ENCODE results near the gene RALBP1.

Gene RALBP1

GRCh38 chr18:9552191-9552590, 76.9 kb downstream of the RALBP1 start:
- no peak for TF ChIP-seq CTCF (IDR thresholded peaks at IDR 0.05; ENCODE audit: borderline replicate concordance, control extremely low read depth, extremely low read depth, insufficient read depth, missing control alignments)
- DNase-seq (ENCODE audit: low spot score): no peak
- in situ Hi-C loops (cut with MboI; ENCODE audit: low sequenced_read_pairs, unreplicated experiment): no loop called here

DNA sequence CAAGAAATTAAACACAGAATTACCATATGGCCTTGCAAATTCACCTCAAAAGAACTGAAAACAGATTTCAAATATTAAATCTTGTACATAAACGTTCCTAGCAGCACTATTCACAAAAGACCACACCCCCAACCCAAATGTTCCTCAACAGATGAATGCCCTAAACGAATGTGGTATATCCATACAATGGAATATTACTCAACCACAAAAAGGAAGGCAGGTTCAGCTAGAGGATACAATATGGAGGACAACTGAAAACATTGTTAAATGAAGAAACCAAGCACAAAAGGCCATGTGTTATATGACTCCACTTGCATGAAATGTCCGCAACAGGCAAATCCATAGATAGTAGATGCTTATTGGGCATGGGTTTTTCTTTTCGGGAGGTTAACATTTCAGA, 77.3 kb downstream of the RALBP1 start:
- no peak for DNase-seq (ENCODE audit: low spot score)
- no peak for TF ChIP-seq CTCF (IDR thresholded peaks at IDR 0.05; ENCODE audit: borderline replicate concordance, control extremely low read depth, extremely low read depth, insufficient read depth, missing control alignments)
- in situ Hi-C loops (cut with MboI; ENCODE audit: low sequenced_read_pairs, unreplicated experiment): no loop called here

DNA sequence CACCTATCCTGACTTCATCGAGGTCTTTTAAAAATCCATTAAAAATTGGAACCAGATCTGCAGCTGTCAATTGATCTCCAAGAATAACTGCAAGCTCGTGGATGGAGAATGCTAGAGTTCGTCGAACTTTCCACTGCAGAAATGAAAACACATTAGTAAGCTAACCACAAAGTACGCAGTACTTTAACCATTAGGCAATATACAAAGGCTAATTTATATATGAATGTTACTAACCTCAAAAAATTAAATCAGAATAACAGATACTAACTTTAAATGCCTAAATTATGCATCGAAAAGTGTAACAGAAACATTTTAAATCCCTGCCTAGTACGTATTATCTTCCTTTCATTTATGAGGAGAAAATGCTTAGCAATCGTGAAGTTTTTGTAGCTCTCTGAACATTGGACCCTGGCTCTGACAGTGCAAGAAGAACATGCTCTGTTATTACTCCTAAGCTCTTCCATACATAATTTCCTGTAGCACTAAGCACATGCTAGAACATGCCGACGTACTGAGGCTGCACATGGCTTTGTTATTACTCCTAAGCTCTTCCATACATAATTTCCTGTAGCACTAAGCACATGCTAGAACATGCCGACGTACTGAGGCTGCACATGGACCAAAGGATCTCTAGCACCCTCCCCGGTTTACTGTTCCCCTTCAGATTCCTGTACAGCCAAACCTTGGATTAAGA, 82.1 kb downstream of the RALBP1 start:
- TF ChIP-seq CTCF (IDR thresholded peaks at IDR 0.05; ENCODE audit: borderline replicate concordance, control extremely low read depth, extremely low read depth, insufficient read depth, missing control alignments): no peak
- in situ Hi-C loops (cut with MboI; ENCODE audit: low sequenced_read_pairs, unreplicated experiment): no loop called here
- DNase-seq (ENCODE audit: low spot score): no peak

GRCh38 chr18:9558387-9559064, 83.2 kb downstream of the RALBP1 start:
- no peak for DNase-seq (ENCODE audit: low spot score)
- no peak for TF ChIP-seq CTCF (IDR thresholded peaks at IDR 0.05; ENCODE audit: borderline replicate concordance, control extremely low read depth, extremely low read depth, insufficient read depth, missing control alignments)
- in situ Hi-C loops (cut with MboI; ENCODE audit: low sequenced_read_pairs, unreplicated experiment): no loop called here

DNA sequence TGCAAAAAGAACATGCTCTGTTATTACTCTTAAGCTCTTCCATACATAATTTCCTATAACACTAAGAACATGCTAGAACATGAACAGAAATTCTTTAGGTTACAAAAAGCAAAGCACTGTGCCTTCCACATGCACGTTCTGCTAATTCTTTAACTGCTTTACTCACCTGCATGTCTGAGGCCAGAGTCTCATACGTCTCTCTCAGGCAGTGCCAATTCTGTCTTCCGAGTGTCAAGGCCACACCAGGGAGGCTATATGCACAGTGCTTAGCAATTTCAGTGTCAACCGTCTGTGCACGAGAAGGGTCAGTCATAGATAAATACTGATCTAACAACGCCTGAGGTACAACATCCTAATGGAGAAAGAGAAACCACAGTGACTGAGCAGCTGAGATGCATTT, 83.9 kb downstream of the RALBP1 start:
- in situ Hi-C loops (cut with MboI; ENCODE audit: low sequenced_read_pairs, unreplicated experiment): no loop called here
- no peak for DNase-seq (ENCODE audit: low spot score)
- no peak for TF ChIP-seq CTCF (IDR thresholded peaks at IDR 0.05; ENCODE audit: borderline replicate concordance, control extremely low read depth, extremely low read depth, insufficient read depth, missing control alignments)

DNA sequence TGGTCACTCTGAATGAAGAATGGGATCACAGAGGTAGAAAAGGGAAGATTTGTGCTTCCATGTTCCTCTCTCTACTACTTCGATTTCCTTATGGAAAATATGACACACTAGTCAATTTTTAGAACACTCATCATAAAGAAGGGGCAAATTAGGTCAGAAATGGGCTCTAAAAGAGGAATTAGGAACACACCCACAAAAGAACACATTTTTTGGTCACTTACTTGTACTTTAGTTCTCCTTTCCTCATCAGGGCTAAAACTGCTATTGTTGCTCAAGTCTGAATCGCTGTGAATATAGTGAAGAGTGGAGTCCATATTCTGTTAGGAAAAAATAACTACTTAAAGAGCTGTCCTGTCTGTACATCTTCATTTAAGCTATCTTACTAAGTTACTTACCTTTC, 86.4 kb downstream of the RALBP1 start:
- no peak for DNase-seq (ENCODE audit: low spot score)
- in situ Hi-C loops (cut with MboI; ENCODE audit: low sequenced_read_pairs, unreplicated experiment): no loop called here
- TF ChIP-seq CTCF (IDR thresholded peaks at IDR 0.05; ENCODE audit: borderline replicate concordance, control extremely low read depth, extremely low read depth, insufficient read depth, missing control alignments): no peak

Data from GM13976 (cell line).